ENCODE data around the gene ADARB2.

Gene ADARB2

GRCh38 chr10:1141261-1141660 is 596.1 kb downstream of the ADARB2 start:
- TF ChIP-seq EGR1 (IDR thresholded peaks at IDR 0.05) = no peak
- no peak for TF ChIP-seq TCF12 (IDR thresholded peaks at IDR 0.05; ENCODE audit: low read depth)
- TF ChIP-seq ZBTB7A (IDR thresholded peaks at IDR 0.05; ENCODE audit: low read depth) = no peak
- no peak for TF ChIP-seq REST (IDR thresholded peaks at IDR 0.05; ENCODE audit: low read depth)
- no peak for TF ChIP-seq NFIC (IDR thresholded peaks at IDR 0.05)
- no peak for TF ChIP-seq USF1 (IDR thresholded peaks at IDR 0.05)
- no peak for TF ChIP-seq EP300 (IDR thresholded peaks at IDR 0.05; ENCODE audit: borderline replicate concordance)
- TF ChIP-seq YY1 (IDR thresholded peaks at IDR 0.05; ENCODE audit: low read depth) = no peak
- no peak for TF ChIP-seq CEBPB (IDR thresholded peaks at IDR 0.05)

GRCh38 chr10:1138529-1138928 is 598.8 kb downstream of the ADARB2 start:
- TF ChIP-seq YY1 (IDR thresholded peaks at IDR 0.05; ENCODE audit: low read depth) (no peak), TEAD4 (IDR thresholded peaks at IDR 0.05) (no peak), CREB1 (IDR thresholded peaks at IDR 0.05; ENCODE audit: low read depth) (no peak), TAF1 (IDR thresholded peaks at IDR 0.05; ENCODE audit: low read depth) (no peak), EGR1 (IDR thresholded peaks at IDR 0.05) (no peak), MAX (IDR thresholded peaks at IDR 0.05) (no peak), REST (IDR thresholded peaks at IDR 0.05; ENCODE audit: low read depth) (no peak), EP300 (IDR thresholded peaks at IDR 0.05; ENCODE audit: borderline replicate concordance) (no peak), TCF12 (IDR thresholded peaks at IDR 0.05; ENCODE audit: low read depth) (no peak), ZBTB7A (IDR thresholded peaks at IDR 0.05; ENCODE audit: low read depth) (no peak), CEBPB (IDR thresholded peaks at IDR 0.05) (no peak), USF1 (IDR thresholded peaks at IDR 0.05) (no peak), FOXM1 (IDR thresholded peaks at IDR 0.05; ENCODE audit: borderline replicate concordance, low read depth) (no peak)

- TF ChIP-seq REST (IDR thresholded peaks at IDR 0.05; ENCODE audit: low read depth) = no peak
- no peak for TF ChIP-seq CREB1 (IDR thresholded peaks at IDR 0.05; ENCODE audit: low read depth)
- no peak for TF ChIP-seq TAF1 (IDR thresholded peaks at IDR 0.05; ENCODE audit: low read depth)
- no peak for TF ChIP-seq EP300 (IDR thresholded peaks at IDR 0.05; ENCODE audit: borderline replicate concordance)
- no peak for TF ChIP-seq EGR1 (IDR thresholded peaks at IDR 0.05)
- no peak for TF ChIP-seq RAD21 (IDR thresholded peaks at IDR 0.05; ENCODE audit: low read depth)
- TF ChIP-seq FOXM1 (IDR thresholded peaks at IDR 0.05; ENCODE audit: borderline replicate concordance, low read depth) = no peak
- no peak for TF ChIP-seq MAX (IDR thresholded peaks at IDR 0.05)
- TF ChIP-seq USF1 (IDR thresholded peaks at IDR 0.05) = no peak
- TF ChIP-seq NFIC (IDR thresholded peaks at IDR 0.05) = no peak
- no peak for TF ChIP-seq YY1 (IDR thresholded peaks at IDR 0.05; ENCODE audit: low read depth)
- no peak for TF ChIP-seq TCF12 (IDR thresholded peaks at IDR 0.05; ENCODE audit: low read depth)
- no peak for TF ChIP-seq CEBPB (IDR thresholded peaks at IDR 0.05)
- TF ChIP-seq ZBTB7A (IDR thresholded peaks at IDR 0.05; ENCODE audit: low read depth) = no peak
- no peak for TF ChIP-seq TEAD4 (IDR thresholded peaks at IDR 0.05)
These were observed 599.7 kb downstream of the ADARB2 start for GRCh38 chr10:1137499-1138163.

GRCh38 chr10:1136268-1136667 is 601.1 kb downstream of the ADARB2 start:
- TF ChIP-seq EGR1 (IDR thresholded peaks at IDR 0.05) = no peak
- TF ChIP-seq CEBPB (IDR thresholded peaks at IDR 0.05) = no peak
- no peak for TF ChIP-seq REST (IDR thresholded peaks at IDR 0.05; ENCODE audit: low read depth)
- TF ChIP-seq EP300 (IDR thresholded peaks at IDR 0.05; ENCODE audit: borderline replicate concordance) = no peak
- no peak for TF ChIP-seq TEAD4 (IDR thresholded peaks at IDR 0.05)
- TF ChIP-seq RAD21 (IDR thresholded peaks at IDR 0.05; ENCODE audit: low read depth) = no peak
- TF ChIP-seq NFIC (IDR thresholded peaks at IDR 0.05) = no peak
- TF ChIP-seq MAX (IDR thresholded peaks at IDR 0.05) = no peak
- TF ChIP-seq YY1 (IDR thresholded peaks at IDR 0.05; ENCODE audit: low read depth) = no peak
- no peak for TF ChIP-seq TAF1 (IDR thresholded peaks at IDR 0.05; ENCODE audit: low read depth)
- TF ChIP-seq FOXM1 (IDR thresholded peaks at IDR 0.05; ENCODE audit: borderline replicate concordance, low read depth) = no peak
- no peak for TF ChIP-seq USF1 (IDR thresholded peaks at IDR 0.05)
- no peak for TF ChIP-seq TCF12 (IDR thresholded peaks at IDR 0.05; ENCODE audit: low read depth)
- no peak for TF ChIP-seq CREB1 (IDR thresholded peaks at IDR 0.05; ENCODE audit: low read depth)
- TF ChIP-seq ZBTB7A (IDR thresholded peaks at IDR 0.05; ENCODE audit: low read depth) = no peak

Data from Ishikawa (cell line).